Measurements from ENCODE around the gene DGAT2. TPM values are rescaled to one million over a fixed set of nuclear protein-coding genes. Genes with fewer than 3 reads are reported as not detected.

The DGAT2 gene
- total RNA-seq, 1 experiment from 2014 or later, result 2.8 TPM

DNA sequence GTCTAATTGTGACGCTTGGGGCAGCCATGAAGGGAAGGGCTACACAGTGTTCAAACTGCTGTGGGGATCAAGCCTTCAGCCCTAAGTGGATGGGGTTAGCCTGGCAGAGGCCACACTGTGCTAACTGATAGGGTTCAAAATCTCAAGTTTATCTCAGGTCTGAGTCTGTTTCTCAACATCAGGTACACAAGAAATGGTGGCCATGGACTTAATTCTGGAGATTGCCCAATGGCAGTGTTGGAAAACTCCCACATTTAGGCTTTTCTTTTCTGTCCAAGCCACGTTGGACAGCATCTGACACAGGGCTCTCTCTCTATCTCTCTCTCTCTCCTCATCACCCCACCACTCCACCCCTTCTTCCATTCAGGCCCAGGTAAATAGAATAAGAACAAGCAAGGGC lies 10.9 kb upstream of the DGAT2 start:
- no peaks in the 10 kb centered on the region for H3K79me2 ChIP-seq (ENCODE audit: insufficient read depth, low read length)
- H3K4me3 Mint-ChIP-seq, result no peak overlapping the region
- H3K4me1 ChIP-seq (ENCODE audit: insufficient read depth, low read length), result no peaks in the 10 kb centered on the region
- TF ChIP-seq CTCF (conservative IDR thresholded peaks at IDR 0.05), result no peak
- H2AK5ac ChIP-seq (ENCODE audit: insufficient read length, low read length), result no peak overlapping the region
- no peak overlapping the region for H2BK120ac ChIP-seq (ENCODE audit: low read depth, low read length, poor library complexity, severe bottlenecking)
- H3K36me3 Mint-ChIP-seq (ENCODE audit: insufficient read depth in 1 of 3, low read depth in 3 of 3), result no peaks in the 10 kb centered on the region
- no peak overlapping the region for H2BK12ac ChIP-seq (ENCODE audit: insufficient read length, low read depth, low read length)
- H3K27ac ChIP-seq (ENCODE audit: insufficient read length, low read depth, low read length), result no peak overlapping the region
- no peak overlapping the region for H3K9ac ChIP-seq (ENCODE audit: extremely low read depth, insufficient read length, low read length)
- DNase-seq, result no peak
- H3K4me1 Mint-ChIP-seq, result peaks cover 5 to 9% of the 10 kb centered on the region in 2 experiments; a peak in 3 of 4 replicates
- no peak overlapping the region for H3T11ph ChIP-seq (ENCODE audit: low read length)
- peaks cover 24% of the 10 kb centered on the region for H3K27me3 Mint-ChIP-seq (ENCODE audit: low read depth)
- H3K23me2 ChIP-seq (ENCODE audit: insufficient read length, low read depth, low read length, poor library complexity, severe bottlenecking), result no peaks in the 10 kb centered on the region
- no peak overlapping the region for H4K91ac ChIP-seq (ENCODE audit: insufficient read length, low read depth, low read length)
- no peaks in the 10 kb centered on the region for H3K27me3 ChIP-seq (ENCODE audit: insufficient read depth, low read length)
- no peaks in the 10 kb centered on the region for H4K20me1 ChIP-seq (ENCODE audit: control insufficient read depth, insufficient read depth, insufficient read length)
- H3K4ac ChIP-seq (ENCODE audit: low read depth, low read length), result no peak overlapping the region
- no peak overlapping the region for H3K4me2 ChIP-seq (ENCODE audit: insufficient read depth, insufficient read length, low read length)
- no peaks in the 10 kb centered on the region for H3K79me1 ChIP-seq (ENCODE audit: insufficient read depth, low read depth, low read length, poor library complexity, severe bottlenecking)
- no peak overlapping the region for H2AFZ ChIP-seq (ENCODE audit: low read length)
- no peak overlapping the region for H4K5ac ChIP-seq (ENCODE audit: insufficient read length, low read depth, low read length)
- no peak overlapping the region for H3K56ac ChIP-seq (ENCODE audit: insufficient read length, low read depth, low read length)
- H3K18ac ChIP-seq (ENCODE audit: insufficient read length, low read depth, low read length), result no peak overlapping the region
- H3K9me3 Mint-ChIP-seq, result no peaks in the 10 kb centered on the region; a peak in 2 of 5 replicates
- no peak overlapping the region for H2BK5ac ChIP-seq (ENCODE audit: insufficient read length, low read length)
- no peak overlapping the region for H3K23ac ChIP-seq (ENCODE audit: insufficient read length, low read depth, low read length)
- H3K9me3 ChIP-seq (ENCODE audit: control insufficient read depth, low read depth, low read length), result no peaks in the 10 kb centered on the region
- WGBS (ENCODE audit: extremely low coverage, insufficient read length, low lambda C conversion rate), result no CpG with 5 or more reads among the region's 2 CpGs
- no peak overlapping the region for H3K27ac Mint-ChIP-seq
- H2BK20ac ChIP-seq (ENCODE audit: low read depth, low read length, poor library complexity, severe bottlenecking), result no peak overlapping the region
- no peak overlapping the region for H2BK15ac ChIP-seq (ENCODE audit: low read depth, low read length)
- no peak overlapping the region for H4K8ac ChIP-seq (replicated peaks; ENCODE audit: insufficient read length, low read depth, low read length)
- no peak overlapping the region for H3K14ac ChIP-seq (ENCODE audit: insufficient read depth, low read length)
